CD14-positive monocyte (primary cell): ENCODE results near the gene STK32A. TPM values are rescaled to one million over a fixed set of nuclear protein-coding genes. Genes with fewer than 3 reads are reported as not detected.
A peak's percentile ranks its signal among the peaks of the same experiment; 100 is the strongest.

Source experiments
- DNase-seq, 3 donors: peaks; one replicate each; pipeline ENCODE4 v3.0.0-alpha.2; 2011 to 2022
- H2AFZ ChIP-seq: 2 replicates; pipeline ENCODE4 v1.6.0; 2012; ENCODE audit warnings: mild to moderate bottlenecking, low read depth, low read length, inconsistent platforms; ENCODE audit not compliant: insufficient read depth, poor library complexity, severe bottlenecking
- H3K27ac ChIP-seq, 2 donors: 1 replicate in 1 of 2; 2 replicates in 1 of 2; pipeline ENCODE4 v1.5.1; 2012 to 2013; ENCODE audit warnings: low read length in 2 of 2, control low read depth in 1 of 2, inconsistent platforms in 1 of 2, low read depth in 1 of 2, mild to moderate bottlenecking in 1 of 2
- H3K27me3 ChIP-seq, 2 donors: one replicate each; pipeline versions ENCODE4 v1.6.0 to v1.6.1; 2011 to 2013; ENCODE audit warnings: low read length in 2 of 2; ENCODE audit not compliant: control insufficient read depth in 2 of 2, insufficient read depth in 2 of 2
- H3K36me3 ChIP-seq, 2 donors: replicated peaks in 1 of 2; 1 replicate in 1 of 2; 2 replicates in 1 of 2; pipeline versions ENCODE4 v1.5.1 to v1.6.1; 2012 to 2013; ENCODE audit warnings: low read length in 2 of 2, control low read depth in 1 of 2, inconsistent platforms in 1 of 2, mild to moderate bottlenecking in 1 of 2; ENCODE audit not compliant: insufficient read depth in 2 of 2, control insufficient read depth in 1 of 2
- H3K4me1 ChIP-seq, 2 donors: 1 replicate in 1 of 2; 2 replicates in 1 of 2; pipeline versions ENCODE4 v1.5.1 to v1.6.1; 2012 to 2013; ENCODE audit warnings: low read length in 2 of 2, control low read depth in 1 of 2, inconsistent platforms in 1 of 2, mild to moderate bottlenecking in 1 of 2, moderate library complexity in 1 of 2; ENCODE audit not compliant: insufficient read depth in 2 of 2, control insufficient read depth in 1 of 2
- H3K4me2 ChIP-seq: replicated peaks from 2 replicates; pipeline ENCODE3; 2012; ENCODE audit warnings: low read length, moderate library complexity, mild to moderate bottlenecking; ENCODE audit not compliant: poor library complexity, severe bottlenecking; ENCODE audit errors: extremely low read depth
- H3K4me3 ChIP-seq, 3 experiments: fragments of 200-600 bp in 1 of 3; sonication (generic) in 1 of 3; replicated peaks in 1 of 3; 1 replicate in 2 of 3; 2 replicates in 1 of 3; pipeline ENCODE4 v1.5.1; 2011 to 2013; ENCODE audit warnings: low read length in 3 of 3, mild to moderate bottlenecking in 3 of 3, control low read depth in 2 of 3, low read depth in 2 of 3, inconsistent platforms in 1 of 3, moderate library complexity in 1 of 3
- H3K79me2 ChIP-seq: 2 replicates; pipeline ENCODE4 v1.6.0; 2012; ENCODE audit warnings: mild to moderate bottlenecking, control low read depth, inconsistent platforms, low read length, moderate library complexity; ENCODE audit not compliant: insufficient read depth
- H3K9ac ChIP-seq: 2 replicates; pipeline ENCODE4 v1.6.0; 2017; ENCODE audit warnings: low read length, mild to moderate bottlenecking; ENCODE audit not compliant: insufficient read depth, poor library complexity, severe bottlenecking
- H3K9me3 ChIP-seq, 2 donors: replicated peaks in 1 of 2; 1 replicate in 1 of 2; 2 replicates in 1 of 2; pipeline versions ENCODE4 v1.5.1 to v1.6.1; 2012 to 2013; ENCODE audit warnings: low read length in 2 of 2, control low read depth in 1 of 2; ENCODE audit not compliant: control insufficient read depth in 1 of 2, insufficient read depth in 1 of 2
- H4K20me1 ChIP-seq: 2 replicates; pipeline ENCODE4 v1.6.0; 2012; ENCODE audit warnings: mild to moderate bottlenecking, low read length, control low read depth, moderate library complexity; ENCODE audit not compliant: insufficient read depth
- H3K27ac Mint-ChIP-seq, 7 donors: one replicate each; pipeline ENCODE4 v1.8.0; 2020; ENCODE audit warnings: mild to moderate bottlenecking in 7 of 7, mixed read lengths in 7 of 7, moderate library complexity in 6 of 7, inconsistent platforms in 2 of 7
- H3K27me3 Mint-ChIP-seq, 3 donors: one replicate each; pipeline ENCODE4 v1.8.0; 2021 to 2022; ENCODE audit warnings: low read depth in 3 of 3, mild to moderate bottlenecking in 3 of 3, mixed read lengths in 3 of 3, moderate library complexity in 3 of 3, inconsistent platforms in 1 of 3
- H3K36me3 Mint-ChIP-seq, 2 donors: one replicate each; pipeline ENCODE4 v1.8.0; 2020; ENCODE audit warnings: mixed read lengths in 2 of 2, inconsistent platforms in 1 of 2, mild to moderate bottlenecking in 1 of 2
- H3K4me1 Mint-ChIP-seq: one replicate; pipeline ENCODE4 v1.8.0; 2020; ENCODE audit warnings: mild to moderate bottlenecking, mixed read lengths
- H3K4me3 Mint-ChIP-seq, 2 donors: one replicate each; pipeline ENCODE4 v1.8.0; 2020; ENCODE audit warnings: mild to moderate bottlenecking in 2 of 2, mixed read lengths in 2 of 2, moderate library complexity in 1 of 2
- H3K9me3 Mint-ChIP-seq, 7 donors: one replicate each; pipeline ENCODE4 v1.8.0; 2020 to 2022; ENCODE audit warnings: mixed read lengths in 7 of 7, mild to moderate bottlenecking in 6 of 7, moderate library complexity in 6 of 7, inconsistent platforms in 2 of 7
- CTCF ChIP-seq: fragments of 200-600 bp; IDR thresholded peaks from one replicate; pipeline ENCODE4 v1.8.0; 2022; ENCODE audit warnings: antibody characterized with exemption, mild to moderate bottlenecking
- WGBS: methylation state at CpG from one replicate; pipeline ENCODE4 v1.1.5; 2013; ENCODE audit warnings: missing lambda C conversion rate; ENCODE audit not compliant: insufficient coverage; 5-methylcytosine and 5-hydroxymethylcytosine counted together
- intact Hi-C, 2 donors: fragments of 100-400 bp; cut with micrococcal nuclease; formaldehyde crosslinking; loops; one replicate each; pipeline versions ENCODE4 v1.15.0 to v1.15.1; 2023
- polyA plus RNA-seq, 3 donors: library from polyadenylated mRNA; depleted of rRNA in 1 of 3; unstranded in 2 of 3; stranded (reverse) in 1 of 3; fragments of 300-500 nt in 2 of 3; fragments of >200 nt in 1 of 3; fragmentation: Illumina TruSeq in 2 of 3; gene quantifications; 1 replicate in 2 of 3; 2 replicates in 1 of 3; pipeline ENCODE4 v1.2.3, GENCODE V29; 2012 to 2021

STK32A gene
- polyA plus RNA-seq, 3 donors = not detected

GRCh38 chr5:147391781-147392180, 157.0 kb downstream of the STK32A start:
- H2AFZ ChIP-seq = no peak overlapping the region
- intact Hi-C loops = no loop called here
- peak; percentile 70 for TF ChIP-seq CTCF
- Mint-ChIP-seq H3K27ac (no peak overlapping the region), H3K9me3 (no peaks in the 10 kb centered on the region), H3K27me3 (peaks cover 0 to 4% (median 0%) of the 10 kb centered on the region in 3 donors), H3K36me3 (no peaks in the 10 kb centered on the region), H3K4me3 (no peak overlapping the region), H3K4me1 (no peaks in the 10 kb centered on the region)
- no peak overlapping the region for H3K4me3 ChIP-seq
- H3K4me2 ChIP-seq = no peak overlapping the region
- no peaks in the 10 kb centered on the region for H3K9me3 ChIP-seq
- H3K79me2 ChIP-seq = no peaks in the 10 kb centered on the region
- WGBS = 60% methylated on average over 5 of the region's 5 CpGs
- H3K9ac ChIP-seq = no peak overlapping the region
- no peak overlapping the region for H3K27ac ChIP-seq
- peak; percentile 13 to 52 (median 34) for DNase-seq
- H3K36me3 ChIP-seq = no peaks in the 10 kb centered on the region
- no peaks in the 10 kb centered on the region for H3K27me3 ChIP-seq
- H4K20me1 ChIP-seq = no peaks in the 10 kb centered on the region
- no peaks in the 10 kb centered on the region for H3K4me1 ChIP-seq

- no peaks in the 10 kb centered on the region for H3K27me3 ChIP-seq
- no peaks in the 10 kb centered on the region for H3K4me1 ChIP-seq
- H3K9me3 Mint-ChIP-seq = no peaks in the 10 kb centered on the region
- H3K36me3 ChIP-seq = no peaks in the 10 kb centered on the region
- no peak overlapping the region for H3K4me3 ChIP-seq
- WGBS = 100% methylated on average over 5 of the region's 15 CpGs
- no peak overlapping the region for H3K27ac Mint-ChIP-seq
- no peak for TF ChIP-seq CTCF
- DNase-seq = no peak
- no peaks in the 10 kb centered on the region for H4K20me1 ChIP-seq
- peaks cover 0 to 2% (median 0%) of the 10 kb centered on the region in 3 donors for H3K27me3 Mint-ChIP-seq
- no peak overlapping the region for H3K4me3 Mint-ChIP-seq
- H3K4me1 Mint-ChIP-seq = no peaks in the 10 kb centered on the region
- no peaks in the 10 kb centered on the region for H3K79me2 ChIP-seq
- H3K27ac ChIP-seq = no peak overlapping the region
- intact Hi-C loops = no loop called here
- no peaks in the 10 kb centered on the region for H3K9me3 ChIP-seq
- H3K9ac ChIP-seq = no peak overlapping the region
- no peak overlapping the region for H3K4me2 ChIP-seq
- no peaks in the 10 kb centered on the region for H3K36me3 Mint-ChIP-seq
- no peak overlapping the region for H2AFZ ChIP-seq
Observed at GRCh38 chr5:147393874-147394672, 159.2 kb downstream of the STK32A start.
